HG03175 (cell line): ENCODE measurements around the gene DLX5.

Experiments used
- ATAC-seq: cut with Tn5 transposase; IDR thresholded peaks from one replicate; pipeline ENCODE4 v1.9.1; 2021; ENCODE audit warnings: mild to moderate bottlenecking, moderate library complexity; ENCODE audit not compliant: unreplicated experiment

The DLX5 gene

GRCh38 chr7:96992192-96993005, 32.2 kb downstream of the DLX5 start:
- no peak for ATAC-seq

GRCh38 chr7:96991546-96992191, 33.0 kb downstream of the DLX5 start:
- ATAC-seq = no peak

GRCh38 chr7:96989859-96990317, 34.7 kb downstream of the DLX5 start:
- ATAC-seq = no peak

GRCh38 chr7:96989241-96989858, 35.3 kb downstream of the DLX5 start:
- ATAC-seq = no peak

DNA sequence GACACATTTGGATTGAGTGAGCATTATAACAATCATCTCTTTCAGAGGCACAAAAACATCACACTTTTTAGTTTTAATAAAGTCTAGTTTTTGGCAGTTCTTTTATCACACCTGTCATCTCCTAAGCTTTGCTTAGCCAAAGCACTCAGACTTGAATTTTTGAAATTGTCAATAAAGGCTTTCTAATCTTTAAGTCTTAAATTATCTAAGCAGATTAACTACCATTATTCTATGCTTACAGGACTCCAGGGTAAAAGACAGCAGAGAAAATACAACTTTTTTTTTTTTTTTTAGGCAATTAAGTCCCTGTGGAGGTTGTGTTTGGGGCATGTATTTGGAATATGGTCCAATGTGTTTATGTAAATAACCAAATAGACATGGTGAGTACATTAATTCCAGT, 36.9 kb downstream of the DLX5 start:
- ATAC-seq = no peak

- no peak for ATAC-seq
These were observed 37.7 kb downstream of the DLX5 start for GRCh38 chr7:96986901-96987300.

- no peak for ATAC-seq
These were observed 38.6 kb downstream of the DLX5 start for GRCh38 chr7:96985992-96986391.

DNA sequence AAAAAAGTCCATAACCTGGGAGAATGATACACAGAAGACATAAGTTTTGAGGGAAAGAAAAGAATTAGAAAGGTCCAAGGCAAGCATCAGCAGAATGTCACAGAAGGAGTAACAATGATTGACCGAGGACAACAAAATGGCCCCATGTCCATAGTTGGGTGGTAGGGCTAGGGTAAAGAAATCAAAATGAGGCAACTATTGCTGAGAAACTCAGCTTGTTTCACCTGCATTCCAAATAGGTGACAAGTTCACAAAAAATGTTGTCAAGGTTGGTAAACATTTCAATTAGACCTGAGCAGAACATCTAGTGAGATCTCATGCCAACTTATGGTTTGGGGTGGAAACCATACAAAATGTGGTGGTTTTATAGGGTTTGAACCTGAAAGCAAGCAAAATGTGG, 42.0 kb downstream of the DLX5 start:
- no peak for ATAC-seq

GRCh38 chr7:96979551-96980276, 44.9 kb downstream of the DLX5 start:
- no peak for ATAC-seq

DNA sequence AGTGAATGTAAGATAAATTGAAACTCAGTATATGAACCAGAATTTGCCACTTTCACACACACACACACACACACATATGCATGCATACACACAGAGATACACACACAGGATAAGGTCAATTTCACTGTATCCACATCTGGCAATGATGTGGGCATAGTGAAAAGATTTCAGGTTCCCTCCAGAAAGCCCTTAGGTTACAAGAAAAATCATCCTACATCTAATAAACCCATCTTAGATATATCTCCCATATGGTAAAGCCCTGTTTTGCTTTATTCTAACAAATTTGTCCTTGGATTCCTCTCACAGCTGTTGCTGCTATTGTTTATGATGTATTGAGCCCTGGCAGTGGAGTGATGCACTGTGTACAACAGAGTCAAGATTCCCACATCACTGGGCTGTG, 47.2 kb downstream of the DLX5 start:
- no peak for ATAC-seq

DNA sequence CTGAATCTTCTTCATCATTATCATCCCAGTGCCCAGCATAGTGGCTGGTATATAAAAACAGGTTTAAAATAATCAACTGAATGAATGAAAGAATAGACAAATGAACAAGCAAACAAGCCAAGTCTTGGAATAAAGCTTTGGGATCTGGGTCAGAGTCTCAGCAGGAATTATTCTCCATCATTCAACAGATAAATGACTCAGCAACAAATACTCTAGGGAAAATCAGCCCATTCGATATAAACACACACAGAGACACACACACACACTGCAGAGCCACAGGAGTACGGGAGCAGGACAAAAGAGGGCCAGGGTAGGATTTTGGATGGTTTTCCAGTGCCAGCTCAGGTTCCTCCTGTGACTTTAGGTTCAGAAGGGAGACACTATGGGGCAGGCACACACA, 48.5 kb downstream of the DLX5 start:
- no peak for ATAC-seq

DNA sequence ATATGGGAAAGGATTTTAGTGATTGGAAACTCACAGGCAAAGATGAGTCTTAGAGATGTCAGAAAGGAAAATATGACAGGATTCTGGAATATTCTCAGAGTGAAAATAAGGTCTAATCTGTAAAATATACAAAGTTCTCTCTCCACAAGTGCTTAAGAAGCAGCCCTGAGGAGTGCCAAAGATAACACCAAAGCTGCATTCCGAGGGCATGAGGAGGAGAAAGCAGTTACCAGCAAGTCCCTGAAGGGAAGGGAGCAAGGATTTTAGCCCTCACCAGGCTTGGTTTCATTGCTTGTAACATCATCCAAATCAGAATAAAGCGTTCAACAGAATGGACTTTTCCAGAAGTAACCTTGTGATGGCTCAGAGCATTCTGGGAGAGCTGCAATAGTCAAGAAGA, 50.6 kb downstream of the DLX5 start:
- ATAC-seq = no peak

GRCh38 chr7:96970739-96971138, 53.9 kb downstream of the DLX5 start:
- ATAC-seq = no peak
